ENCODE results near the gene OR1J4.
"Not testable (repeated sequence)": the region's sequence is repeated elsewhere in the genome, so short reads cannot be mapped to it uniquely, and the experiment has no call there.

Gene OR1J4, protein sequence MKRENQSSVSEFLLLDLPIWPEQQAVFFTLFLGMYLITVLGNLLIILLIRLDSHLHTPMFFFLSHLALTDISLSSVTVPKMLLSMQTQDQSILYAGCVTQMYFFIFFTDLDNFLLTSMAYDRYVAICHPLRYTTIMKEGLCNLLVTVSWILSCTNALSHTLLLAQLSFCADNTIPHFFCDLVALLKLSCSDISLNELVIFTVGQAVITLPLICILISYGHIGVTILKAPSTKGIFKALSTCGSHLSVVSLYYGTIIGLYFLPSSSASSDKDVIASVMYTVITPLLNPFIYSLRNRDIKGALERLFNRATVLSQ

DNA sequence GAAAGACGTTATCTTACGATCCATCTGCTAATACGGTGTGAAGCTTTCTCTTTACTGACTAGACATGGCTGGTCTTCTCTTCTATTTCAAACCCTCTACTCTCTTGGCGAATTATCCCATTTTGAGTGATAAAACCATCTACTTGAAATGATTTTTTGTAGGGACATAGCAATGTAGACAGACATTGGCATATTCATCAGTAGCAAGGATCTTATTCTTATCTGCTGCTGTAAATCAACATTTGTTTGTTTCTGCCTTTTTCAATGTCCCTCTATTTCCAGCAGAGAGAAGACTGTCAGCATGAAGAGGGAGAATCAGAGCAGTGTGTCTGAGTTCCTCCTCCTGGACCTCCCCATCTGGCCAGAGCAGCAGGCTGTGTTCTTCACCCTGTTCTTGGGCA, at the start of gene OR1J4:
Gene OR1J4, plus strand, starts transcription at position 301 of the 400 bp plus-strand sequence. Its CDS starts 0 bp downstream, at position 301.
- DNase-seq (ENCODE audit: extremely low read depth in 1 of 2, low read depth in 1 of 2) = no peak

DNA sequence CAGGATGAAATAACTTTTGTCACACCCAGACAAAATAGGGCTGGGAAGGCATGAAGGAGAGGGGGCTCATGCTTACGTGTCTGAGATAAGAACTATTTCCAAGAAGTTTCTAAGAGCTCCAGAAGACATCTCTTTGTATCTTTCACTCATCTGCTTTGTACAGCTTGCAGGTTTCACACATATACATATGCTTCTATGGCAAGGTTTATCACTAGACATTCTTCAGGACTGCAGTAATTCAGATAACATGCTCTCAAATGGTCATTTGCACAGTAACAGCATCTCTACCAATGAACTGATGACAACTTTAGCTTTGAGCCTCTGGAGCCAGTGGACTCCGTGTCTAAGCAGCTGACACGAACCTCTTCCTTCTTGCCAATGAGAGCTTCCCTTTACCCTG, 44.4 kb upstream of the OR1J4 start:
- DNase-seq (ENCODE audit: extremely low read depth in 1 of 2, low read depth in 1 of 2) = no peak

DNA sequence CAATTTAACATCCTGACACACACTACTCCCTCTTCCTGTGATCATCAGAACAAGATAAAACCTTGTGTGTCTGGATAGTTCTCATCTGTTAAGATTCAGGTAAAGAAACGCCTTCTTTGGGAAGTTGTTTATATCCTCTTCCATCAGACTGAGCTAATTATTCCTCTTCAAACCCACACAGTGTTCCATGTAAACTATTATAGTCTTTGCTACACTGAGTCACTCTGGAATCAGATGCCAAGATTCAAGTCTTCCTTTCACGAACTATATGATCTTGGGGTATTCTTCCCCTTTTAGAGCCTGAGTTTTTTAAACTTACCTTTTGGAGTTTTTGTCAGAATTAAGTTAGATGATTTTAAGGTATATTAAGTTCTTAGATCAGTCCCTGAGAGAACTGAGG, 43.2 kb upstream of the OR1J4 start:
- no peak for DNase-seq (ENCODE audit: extremely low read depth in 1 of 2, low read depth in 1 of 2)

DNA sequence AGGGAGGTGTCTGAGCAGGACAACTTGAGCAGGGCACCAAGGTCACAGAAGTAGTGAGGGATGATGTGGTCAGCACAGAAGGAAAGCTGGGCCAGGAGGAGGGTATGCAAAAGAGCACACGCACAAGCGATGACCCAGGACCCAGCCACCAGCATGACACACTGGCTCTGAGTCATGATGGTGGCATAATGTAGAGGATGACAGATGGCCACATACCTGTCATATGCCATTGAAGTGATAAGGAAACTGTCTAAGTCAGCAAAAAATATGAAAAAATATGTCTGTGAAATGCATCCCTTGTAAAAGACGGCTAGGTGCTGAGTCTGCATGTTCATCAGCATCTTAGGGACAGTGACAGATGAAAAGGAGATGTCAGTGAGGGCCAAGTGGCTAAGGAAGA, 41.6 kb upstream of the OR1J4 start:
- DNase-seq (ENCODE audit: extremely low read depth in 1 of 2, low read depth in 1 of 2) = no peak

DNA sequence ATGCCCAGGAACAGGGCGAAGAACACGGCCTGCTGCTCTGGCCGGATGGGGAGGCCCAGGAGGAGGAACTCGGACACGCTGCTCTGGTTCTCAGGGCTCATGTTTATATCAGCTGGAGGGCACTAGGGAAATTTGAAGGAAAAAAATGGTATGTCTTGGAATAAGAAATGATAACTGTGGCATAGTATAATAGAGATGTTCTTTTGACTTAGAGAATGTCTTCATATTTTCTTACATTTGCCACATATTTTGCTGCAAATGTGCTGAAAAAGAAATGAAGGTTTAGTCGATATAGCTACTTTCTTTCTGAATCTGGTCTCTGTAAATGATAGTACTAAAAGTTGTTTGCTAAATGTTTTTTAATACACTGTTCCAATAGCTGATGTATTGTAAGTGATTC, 41.1 kb upstream of the OR1J4 start, which contains the start of gene OR1J1:
Gene OR1J1, minus strand, starts transcription at position 101 of the 400 bp plus-strand sequence. Its CDS starts 0 bp downstream, at position 101.
- DNase-seq (ENCODE audit: extremely low read depth in 1 of 2, low read depth in 1 of 2) = no peak

DNA sequence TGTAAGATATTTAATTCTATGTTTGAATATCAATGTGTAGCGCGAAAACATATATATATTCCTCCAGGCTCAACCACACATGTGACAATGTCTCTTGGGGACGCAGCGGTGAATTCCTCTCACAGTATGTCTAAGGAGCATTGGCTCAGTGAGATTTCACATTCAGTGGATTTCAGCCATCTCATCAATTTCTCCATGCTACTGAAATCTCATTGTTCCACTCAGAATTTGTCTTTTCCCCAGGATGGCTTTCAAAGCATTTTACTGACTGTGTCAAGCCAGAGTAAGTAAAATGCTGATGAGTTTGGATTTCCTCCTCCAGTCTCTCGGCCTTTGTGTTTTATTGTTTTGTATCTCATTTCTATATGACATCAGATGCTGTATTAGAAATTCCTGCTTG, 39.9 kb upstream of the OR1J4 start:
- no peak for DNase-seq (ENCODE audit: extremely low read depth in 1 of 2, low read depth in 1 of 2)

DNA sequence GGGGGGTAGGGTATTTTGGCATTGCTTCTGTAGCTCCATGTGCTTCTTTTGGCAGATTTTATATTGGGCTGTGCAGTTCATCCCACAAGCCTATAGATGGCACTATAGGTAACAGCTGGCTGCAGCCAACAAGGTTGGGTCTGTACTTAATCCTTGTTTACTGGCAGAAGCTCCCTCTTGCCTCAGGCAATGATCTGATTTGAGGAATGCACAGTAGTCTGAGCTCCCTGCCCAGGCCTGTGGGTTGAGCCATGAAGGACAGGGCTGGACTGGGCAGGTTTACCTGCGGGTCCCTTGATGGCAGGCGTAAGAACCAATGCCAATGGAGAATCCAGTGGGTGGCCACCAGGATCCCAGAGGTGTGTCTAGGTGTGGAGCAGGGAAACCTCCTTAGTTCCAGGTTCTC, 20.1 kb upstream of the OR1J4 start:
- DNase-seq (ENCODE audit: extremely low read depth in 1 of 2, low read depth in 1 of 2) = no peak

DNA sequence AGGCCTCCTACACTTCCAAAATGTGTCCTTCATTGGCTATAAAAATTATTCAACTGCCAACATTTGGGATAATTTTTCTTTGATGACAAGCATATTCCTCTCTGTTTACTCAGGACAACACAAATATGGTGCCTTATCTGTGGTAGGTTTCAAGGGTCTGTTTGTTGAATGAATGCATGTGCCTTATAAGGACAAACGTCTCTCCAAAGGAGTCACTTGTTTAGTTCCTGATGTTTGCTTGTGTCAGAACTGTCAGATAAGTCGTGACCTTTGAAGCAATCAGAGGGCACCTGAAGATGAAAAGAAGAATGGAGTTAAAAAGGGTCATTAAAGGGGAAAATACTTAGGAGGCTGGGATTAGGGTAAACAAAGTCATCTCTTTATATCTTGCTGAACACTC, 12.0 kb upstream of the OR1J4 start:
- DNase-seq (ENCODE audit: extremely low read depth in 1 of 2, low read depth in 1 of 2) = no peak

DNA sequence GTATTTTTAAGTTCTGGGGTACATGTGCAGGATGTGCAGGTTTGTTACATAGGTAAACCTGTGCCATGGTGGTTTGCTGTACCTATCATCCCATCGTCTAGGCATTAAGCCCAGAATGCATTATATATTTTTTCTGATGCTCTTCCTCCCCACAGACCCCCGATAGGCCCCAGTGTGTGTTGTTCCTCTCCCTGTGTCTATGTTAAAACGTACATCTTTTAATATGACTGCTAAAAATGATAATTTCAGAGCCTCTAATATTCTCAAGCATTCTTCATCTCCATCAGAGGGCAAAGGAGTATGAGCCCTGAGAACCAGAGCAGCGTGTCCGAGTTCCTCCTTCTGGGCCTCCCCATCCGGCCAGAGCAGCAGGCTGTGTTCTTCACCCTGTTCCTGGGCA, 8.4 kb upstream of the OR1J4 start, which contains the start of gene OR1J2:
Gene OR1J2, plus strand, starts transcription at position 301 of the 400 bp plus-strand sequence. Its CDS starts 0 bp downstream, at position 301.
- no peak for DNase-seq (ENCODE audit: extremely low read depth in 1 of 2, low read depth in 1 of 2)

DNA sequence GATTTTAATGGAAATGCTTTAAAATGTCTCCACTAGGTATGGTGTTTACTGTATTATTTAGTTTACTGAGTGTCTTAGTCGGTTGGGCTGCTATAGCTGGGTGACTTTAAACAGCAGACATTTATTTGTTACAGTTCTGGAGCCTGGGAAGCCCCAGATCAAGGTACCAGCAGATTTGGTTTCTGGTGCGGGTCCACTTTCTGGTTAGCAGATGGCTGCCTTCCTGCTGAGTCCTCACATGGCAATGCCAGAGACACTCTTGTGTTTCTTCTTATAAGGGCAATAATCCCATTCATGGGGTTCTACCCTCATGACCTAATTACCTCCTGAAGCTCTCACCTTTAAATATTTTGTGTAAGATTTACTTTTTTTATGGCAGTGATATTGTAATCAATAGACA, 715 bp upstream of the OR1J4 start:
- DNase-seq (ENCODE audit: extremely low read depth in 1 of 2, low read depth in 1 of 2) = no peak

DNA sequence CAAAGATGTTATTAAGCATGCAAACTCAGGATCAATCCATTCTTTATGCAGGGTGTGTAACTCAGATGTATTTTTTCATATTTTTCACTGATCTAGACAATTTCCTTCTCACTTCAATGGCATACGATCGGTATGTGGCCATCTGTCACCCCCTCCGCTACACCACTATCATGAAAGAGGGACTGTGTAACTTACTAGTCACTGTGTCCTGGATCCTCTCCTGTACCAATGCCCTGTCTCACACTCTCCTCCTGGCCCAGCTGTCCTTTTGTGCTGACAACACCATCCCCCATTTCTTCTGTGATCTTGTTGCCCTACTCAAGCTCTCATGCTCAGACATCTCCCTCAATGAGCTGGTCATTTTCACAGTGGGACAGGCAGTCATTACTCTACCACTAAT, 435 bp downstream of the OR1J4 start:
- no peak for DNase-seq (ENCODE audit: extremely low read depth in 1 of 2, low read depth in 1 of 2)

DNA sequence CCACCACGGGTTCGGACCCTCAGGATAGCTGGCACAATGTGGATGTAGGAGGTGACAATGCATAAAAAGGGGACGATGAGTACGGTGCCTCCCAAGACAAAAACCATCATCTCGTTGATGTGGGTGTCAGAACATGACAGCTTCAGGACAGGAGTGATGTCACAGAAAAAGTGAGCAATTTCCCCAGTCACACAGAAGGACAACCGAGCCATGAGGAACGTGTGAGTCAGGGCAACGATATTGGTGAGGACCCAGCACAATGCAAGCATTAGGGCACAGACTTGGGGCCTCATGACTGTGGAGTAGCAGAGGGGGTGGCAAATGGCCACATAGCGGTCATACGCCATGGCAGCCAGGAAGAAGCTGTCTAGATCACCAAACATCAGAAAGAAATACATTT, 7.7 kb downstream of the OR1J4 start:
- peak in 1 of 2 donors; percentile 21 for DNase-seq (ENCODE audit: extremely low read depth in 1 of 2, low read depth in 1 of 2)

DNA sequence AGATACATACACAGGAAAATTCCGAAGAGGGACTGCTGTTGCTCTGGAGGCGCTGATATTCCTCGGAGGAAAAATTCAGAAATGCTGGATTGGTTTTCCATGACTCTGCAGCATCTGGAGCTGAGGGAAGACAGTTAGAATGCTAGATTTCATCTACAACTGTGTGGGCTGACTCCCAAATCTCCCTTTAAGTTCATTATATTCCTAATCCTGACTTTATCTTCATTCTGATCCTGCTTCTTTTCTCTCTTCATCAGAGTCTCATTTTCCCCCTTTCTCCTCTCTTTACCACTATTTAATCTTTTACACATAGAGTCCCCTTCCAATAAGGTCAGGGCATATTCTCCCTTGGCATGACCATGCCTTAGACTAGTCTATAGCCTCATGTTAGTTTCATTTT, 8.3 kb downstream of the OR1J4 start, which contains the start of gene OR1N1:
Gene OR1N1, minus strand, starts transcription at position 101 of the 400 bp plus-strand sequence. Its CDS starts 0 bp downstream, at position 101.
- no peak for DNase-seq (ENCODE audit: extremely low read depth in 1 of 2, low read depth in 1 of 2)

DNA sequence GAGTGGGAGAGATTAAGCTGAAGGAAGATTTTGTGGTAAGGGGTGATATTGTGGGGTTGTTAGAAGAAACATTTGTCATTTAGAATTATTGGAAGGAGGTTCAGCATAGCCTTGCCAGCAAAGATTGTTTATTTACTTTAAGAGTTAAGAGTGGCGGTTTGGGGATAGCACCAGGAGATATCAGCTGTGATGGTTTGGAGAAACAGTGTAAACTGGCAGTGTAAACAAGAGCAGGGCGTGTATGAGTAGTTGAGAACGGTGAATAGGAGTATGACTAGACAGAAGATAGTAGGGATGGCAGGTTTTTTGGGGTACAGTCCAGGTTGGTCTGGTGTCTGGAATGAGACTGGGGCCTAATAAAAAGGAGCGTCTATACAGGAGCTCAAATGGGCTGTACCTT, 12.2 kb downstream of the OR1J4 start:
- not testable (repeated sequence) for DNase-seq (ENCODE audit: extremely low read depth in 1 of 2, low read depth in 1 of 2)

DNA sequence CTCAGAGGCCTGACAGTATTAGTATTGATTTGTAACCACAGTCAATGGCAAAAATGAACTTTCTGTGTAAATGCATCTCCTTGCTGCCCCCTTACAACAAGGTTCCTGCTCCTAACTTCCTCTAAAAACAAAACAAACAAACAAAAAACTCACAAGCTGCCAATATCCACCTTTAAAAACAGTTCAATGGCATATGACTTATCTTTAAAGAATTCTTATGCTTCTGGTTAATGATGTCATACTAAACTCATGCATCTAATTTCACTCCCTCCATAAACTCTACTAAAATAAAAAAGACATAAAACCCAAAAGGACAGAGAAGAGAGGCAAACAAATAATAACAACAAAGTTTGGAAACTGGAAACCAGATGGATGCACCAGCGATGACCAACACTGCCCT, 17.2 kb downstream of the OR1J4 start:
- DNase-seq (ENCODE audit: extremely low read depth in 1 of 2, low read depth in 1 of 2) = no peak

DNA sequence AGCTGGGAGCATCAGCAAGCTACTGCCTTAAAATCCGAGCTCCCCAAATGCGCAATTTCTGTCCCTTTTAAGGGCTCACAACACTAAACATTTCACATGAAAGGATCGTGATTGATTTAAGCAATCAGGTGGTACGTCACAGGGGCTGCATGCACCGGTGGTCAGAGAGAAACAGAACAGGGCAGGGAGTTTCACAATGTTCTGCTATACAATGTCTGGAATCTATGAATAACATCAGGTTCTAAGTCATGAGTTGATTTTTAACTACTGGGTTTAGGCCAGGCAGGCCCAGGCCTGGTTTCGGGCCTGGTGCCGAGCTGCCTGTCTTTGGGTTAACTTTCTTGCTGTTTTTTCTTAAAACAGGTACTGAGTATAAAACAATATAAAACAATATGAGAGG, 18.1 kb downstream of the OR1J4 start:
- not testable (repeated sequence) for DNase-seq (ENCODE audit: extremely low read depth in 1 of 2, low read depth in 1 of 2)

DNA sequence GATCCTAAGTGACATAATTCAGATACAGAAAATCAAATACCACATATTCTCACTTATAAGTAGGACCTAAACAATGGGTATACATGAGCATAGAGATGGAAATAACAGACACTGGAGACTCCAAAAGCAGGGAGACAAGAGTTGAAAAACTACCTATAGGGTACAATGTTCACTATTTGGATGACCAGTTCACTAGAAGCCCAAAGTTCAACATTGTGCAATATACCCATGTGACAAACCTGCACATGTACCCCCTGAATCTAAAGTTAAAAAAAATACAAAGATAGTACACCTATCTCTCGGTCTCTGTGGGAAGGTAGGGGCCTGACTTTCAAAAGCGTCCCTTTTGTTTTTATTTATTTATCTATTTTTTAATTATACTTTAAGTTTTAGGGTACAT, 19.8 kb downstream of the OR1J4 start:
- no peak for DNase-seq (ENCODE audit: extremely low read depth in 1 of 2, low read depth in 1 of 2)

DNA sequence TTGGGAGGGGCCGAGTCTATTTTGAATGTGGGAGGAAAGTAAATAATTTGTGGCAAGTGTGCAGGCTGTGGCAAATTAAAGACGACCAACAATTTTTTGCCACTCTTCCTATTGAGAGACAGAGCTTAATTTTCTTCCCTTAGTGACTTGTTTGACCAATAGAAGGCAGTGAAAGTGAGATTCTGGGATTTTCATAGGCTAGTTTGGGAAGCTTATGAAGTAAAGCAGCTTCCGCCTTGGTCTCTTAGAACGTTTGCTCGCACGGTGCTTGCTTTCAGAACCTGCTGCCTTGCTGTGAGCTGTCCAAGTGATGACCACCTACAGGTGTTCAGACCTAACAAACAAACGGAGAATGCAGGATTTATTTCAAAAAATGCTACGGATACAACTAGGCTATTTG, 27.3 kb downstream of the OR1J4 start:
- no peak for DNase-seq (ENCODE audit: extremely low read depth in 1 of 2, low read depth in 1 of 2)

DNA sequence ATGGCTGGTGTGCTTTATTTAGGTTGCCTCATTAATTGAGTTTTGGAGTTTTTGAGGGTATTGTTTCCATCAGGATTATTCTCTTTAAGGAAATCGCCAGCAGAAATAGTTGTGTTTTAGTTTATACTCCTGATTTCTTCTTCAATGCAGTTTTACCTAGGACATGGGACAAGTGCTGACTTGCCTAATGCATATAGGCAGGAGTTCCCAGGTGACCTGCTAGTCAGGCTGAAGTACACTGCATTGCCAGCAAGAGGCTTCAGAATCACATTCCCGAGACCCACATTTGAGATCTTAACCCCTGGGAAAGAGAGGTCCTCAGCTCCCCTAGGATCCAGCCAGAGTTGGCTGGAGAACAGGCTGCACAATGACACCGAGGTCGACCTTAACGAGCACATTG, 32.4 kb downstream of the OR1J4 start:
- no peak for DNase-seq (ENCODE audit: extremely low read depth in 1 of 2, low read depth in 1 of 2)

DNA sequence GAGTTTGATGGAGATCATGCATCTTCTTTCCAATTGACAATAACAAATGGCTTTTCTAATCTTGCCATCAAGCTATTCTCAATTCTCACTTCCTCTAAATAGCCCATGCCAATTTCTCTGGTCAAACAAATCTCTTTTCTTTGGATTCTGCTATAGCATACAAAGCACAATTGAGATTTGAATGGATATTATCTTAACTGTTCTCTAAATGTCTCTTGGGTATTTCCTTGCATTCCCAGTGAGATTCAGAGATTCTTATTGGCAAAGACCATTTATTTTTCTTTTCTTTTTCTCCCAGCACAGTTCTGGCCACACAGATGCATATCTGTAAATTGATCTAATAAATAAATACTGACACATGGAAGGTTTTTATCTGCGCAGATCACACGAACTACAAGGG, 33.9 kb downstream of the OR1J4 start, which contains the start of gene OR1N2:
Gene OR1N2, plus strand, starts transcription at position 301 of the 400 bp plus-strand sequence. CDS start 100 bp downstream, outside the sequence.
- no peak for DNase-seq (ENCODE audit: extremely low read depth in 1 of 2, low read depth in 1 of 2)

DNA sequence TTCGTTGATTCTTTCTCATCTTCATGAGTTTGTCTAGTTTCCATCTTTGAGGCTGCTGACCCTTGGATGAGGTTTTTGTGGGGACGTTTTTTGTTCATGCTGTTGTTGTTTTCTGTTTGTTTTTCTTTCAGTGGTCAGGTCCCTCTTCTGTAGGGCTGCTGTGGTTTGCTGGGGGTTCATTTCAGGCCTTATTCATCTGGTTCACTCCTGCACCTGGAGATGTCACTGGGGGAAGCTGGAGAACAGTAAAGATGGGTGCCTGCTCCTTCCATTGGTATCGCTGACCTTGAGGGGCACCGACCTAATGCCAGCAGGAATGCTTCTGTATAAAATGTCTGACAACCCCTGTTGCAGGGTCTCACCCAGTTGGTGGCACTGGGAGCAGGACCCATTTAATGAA, 42.5 kb downstream of the OR1J4 start:
- DNase-seq (ENCODE audit: extremely low read depth in 1 of 2, low read depth in 1 of 2) = no peak

DNA sequence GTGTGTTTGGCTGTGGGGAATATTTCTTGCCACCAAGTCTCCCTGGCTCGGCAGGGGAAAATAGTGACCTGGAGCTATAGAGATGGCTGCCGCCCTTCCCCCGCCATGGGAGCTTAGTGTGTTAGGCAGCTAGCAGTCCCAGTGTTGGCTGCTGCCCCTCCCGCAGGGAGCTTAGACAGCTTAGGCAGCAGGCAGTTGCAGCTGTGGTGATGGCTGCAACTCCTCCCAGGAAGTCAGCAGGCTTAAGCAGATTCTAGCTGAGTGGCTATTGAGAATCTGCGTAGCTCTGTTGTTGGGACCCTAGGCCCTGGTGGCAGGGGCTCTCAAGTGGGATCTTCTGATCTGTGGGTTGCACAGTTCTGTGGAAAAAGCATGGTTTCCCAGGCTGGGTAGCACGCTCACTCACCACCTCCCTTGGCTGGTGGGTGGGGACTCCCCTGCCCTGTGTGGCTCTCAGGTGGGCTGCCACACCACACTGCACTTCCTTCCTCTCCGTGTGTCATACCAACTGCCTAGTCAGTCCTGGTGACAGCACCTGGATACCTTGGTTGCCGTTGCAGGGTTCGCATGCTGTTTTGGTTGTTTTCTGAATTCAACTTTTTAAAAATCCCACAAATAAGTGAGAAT, 43.3 kb downstream of the OR1J4 start:
- peak; percentile 25 to 41 for DNase-seq (ENCODE audit: extremely low read depth in 1 of 2, low read depth in 1 of 2)
